B cell (primary cell): ENCODE results near the gene ATP8A2. TPM values are rescaled to one million over a fixed set of nuclear protein-coding genes. Genes with fewer than 3 reads are reported as not detected.
"Not testable (repeated sequence)": the region's sequence is repeated elsewhere in the genome, so short reads cannot be mapped to it uniquely, and the experiment has no call there.

ENCODE experiments used
- ATAC-seq: fragments of 200-7000 bp; cut with Tn5 transposase; one replicate; pipeline ENCODE4 v1.10.0; 2021; ENCODE audit warnings: low read depth, mild to moderate bottlenecking, moderate number of reproducible peaks, moderate library complexity
- CTCF ChIA-PET: fragments of 350-600 bp; sonication (Branson Sonifier 250); formaldehyde crosslinking; loops from one replicate; lab custom pipeline; 2021; ENCODE audit warnings: antibody characterized with exemption, inconsistent platforms; lab: Charles Lee
- POLR2A ChIA-PET: fragments of 350-600 bp; sonication (Branson Sonifier 250); formaldehyde crosslinking; loops from one replicate; lab custom pipeline; 2021; ENCODE audit warnings: antibody characterized with exemption; lab: Charles Lee
- DNase-seq: peaks from one replicate; pipeline ENCODE4 v3.0.0; 2013
- H2AFZ ChIP-seq: 2 replicates; pipeline ENCODE4 v1.6.1; 2012; ENCODE audit warnings: mild to moderate bottlenecking, low read depth, low read length; ENCODE audit not compliant: insufficient read depth, poor library complexity, severe bottlenecking
- H3K27ac ChIP-seq, 2 donors: 1 replicate in 1 of 2; 2 replicates in 1 of 2; pipeline ENCODE4 v1.5.1; 2012 to 2013; ENCODE audit warnings: low read length in 2 of 2, mild to moderate bottlenecking in 2 of 2, moderate library complexity in 1 of 2
- H3K27me3 ChIP-seq, 4 experiments: fragments of 200-600 bp in 1 of 4; sonication (generic) in 1 of 4; replicated peaks in 1 of 4; 1 replicate in 2 of 4; 2 replicates in 2 of 4; pipeline versions ENCODE4 v1.6.1 to v1.7.0; 2013 to 2016; ENCODE audit warnings: low read length in 3 of 4, mild to moderate bottlenecking in 2 of 4, mixed read lengths in 1 of 4, moderate library complexity in 1 of 4; ENCODE audit not compliant: insufficient read depth in 4 of 4, control insufficient read depth in 3 of 4; ENCODE audit errors: control extremely low read depth in 1 of 4
- H3K36me3 ChIP-seq, 2 experiments: replicated peaks in 1 of 2; 1 replicate in 1 of 2; 2 replicates in 1 of 2; pipeline versions ENCODE4 v1.6.1 to v1.7.1; 2013; ENCODE audit warnings: low read length in 1 of 2; ENCODE audit not compliant: insufficient read depth in 2 of 2, control insufficient read depth in 1 of 2; ENCODE audit errors: control extremely low read depth in 1 of 2, extremely low read depth in 1 of 2
- H3K4me1 ChIP-seq, 2 donors: fragments of 200-600 bp in 1 of 2; sonication (generic) in 1 of 2; 1 replicate in 1 of 2; 2 replicates in 1 of 2; pipeline versions ENCODE4 v1.5.1 to v1.6.1; 2013 to 2017; ENCODE audit warnings: low read length in 2 of 2; ENCODE audit not compliant: control insufficient read depth in 2 of 2, insufficient read depth in 2 of 2
- H3K4me2 ChIP-seq: replicated peaks from 2 replicates; pipeline ENCODE3; 2012; ENCODE audit warnings: mild to moderate bottlenecking, low read depth, low read length; ENCODE audit not compliant: poor library complexity, severe bottlenecking
- H3K4me3 ChIP-seq, 5 experiments: fragments of 200-600 bp in 1 of 5; sonication (generic) in 1 of 5; 1 replicate in 3 of 5; 2 replicates in 2 of 5; pipeline versions ENCODE4 v1.5.1 to v1.7.0; 2011 to 2016; ENCODE audit warnings: low read length in 4 of 5, mild to moderate bottlenecking in 4 of 5, low read depth in 2 of 5, control low read depth in 1 of 5, moderate library complexity in 1 of 5; ENCODE audit not compliant: insufficient read depth in 1 of 5; ENCODE audit errors: control extremely low read depth in 1 of 5, extremely low read depth in 1 of 5
- H3K79me2 ChIP-seq: fragments of 200-600 bp; sonication (generic); one replicate; pipeline ENCODE4 v1.6.0; 2016; ENCODE audit warnings: low read length; ENCODE audit not compliant: control insufficient read depth, insufficient read depth
- H3K9ac ChIP-seq: fragments of 200-600 bp; sonication (generic); 2 replicates; pipeline ENCODE4 v1.6.1; 2017; ENCODE audit warnings: mild to moderate bottlenecking, low read length, moderate library complexity
- H3K9me3 ChIP-seq, 3 donors: one replicate each; pipeline versions ENCODE4 v1.6.1 to v1.7.1; 2013; ENCODE audit warnings: low read length in 2 of 3; ENCODE audit not compliant: control insufficient read depth in 2 of 3, insufficient read depth in 1 of 3; ENCODE audit errors: control extremely low read depth in 1 of 3
- H4K20me1 ChIP-seq: 2 replicates; pipeline ENCODE4 v1.6.0; 2012; ENCODE audit warnings: mild to moderate bottlenecking, low read length; ENCODE audit not compliant: insufficient read depth, control insufficient read depth, poor library complexity, severe bottlenecking
- H3K27ac Mint-ChIP-seq: one replicate; pipeline ENCODE4 v1.8.0; 2021; ENCODE audit warnings: mixed read lengths
- H3K27me3 Mint-ChIP-seq: one replicate; pipeline ENCODE4 v1.8.0; 2021; ENCODE audit warnings: mixed read lengths
- H3K4me1 Mint-ChIP-seq: one replicate; pipeline ENCODE4 v1.8.0; 2021; ENCODE audit warnings: mixed read lengths
- H3K4me3 Mint-ChIP-seq: one replicate; pipeline ENCODE4 v1.8.0; 2021; ENCODE audit warnings: mixed read lengths
- H3K9me3 Mint-ChIP-seq: one replicate; pipeline ENCODE4 v1.8.0; 2022; ENCODE audit warnings: mixed read lengths; ENCODE audit not compliant: insufficient read depth
- CTCF ChIP-seq: fragments of 200-600 bp; IDR thresholded peaks from one replicate; pipeline ENCODE4 v1.8.0; 2022; ENCODE audit warnings: antibody characterized with exemption, mild to moderate bottlenecking
- EZH2 ChIP-seq: IDR thresholded peaks from 2 replicates; pipeline ENCODE4 v1.6.1; 2012; ENCODE audit warnings: borderline replicate concordance, low read depth, mild to moderate bottlenecking, moderate library complexity, low read length; ENCODE audit not compliant: insufficient read depth, poor library complexity, severe bottlenecking
- WGBS: methylation state at CpG from one replicate; pipeline ENCODE4 v1.1.5; 2013; ENCODE audit warnings: missing lambda C conversion rate; ENCODE audit not compliant: insufficient coverage; 5-methylcytosine and 5-hydroxymethylcytosine counted together
- intact Hi-C: fragments of 100-400 bp; cut with micrococcal nuclease; formaldehyde crosslinking; loops from one replicate; pipeline ENCODE4 v1.10.0; 2022
- polyA plus RNA-seq: library from polyadenylated mRNA; depleted of rRNA; stranded (reverse); fragments of >200 nt; gene quantifications from 2 replicates; pipeline ENCODE4 v1.2.3, GENCODE V29; 2012
- total RNA-seq, 2 donors: library from RNA; stranded (reverse); fragments of 120-200 nt in 1 of 2; gene quantifications; 1 replicate in 1 of 2; 2 replicates in 1 of 2; pipeline versions ENCODE4 v1.2.3 to v1.2.4, GENCODE V29; 2013 to 2022

Gene ATP8A2
- total and polyA plus RNA-seq, 2 donors (not counting 1 experiment from before 2014, with no cell fraction given) = not detected

GRCh38 chr13:25771202-25771601, 399.4 kb downstream of the ATP8A2 start:
- ATAC-seq = no peak
- Mint-ChIP-seq H3K9me3 (no peaks in the 10 kb centered on the region), H3K27ac (no peak overlapping the region), H3K4me1 (no peaks in the 10 kb centered on the region), H3K27me3 (no peaks in the 10 kb centered on the region), H3K4me3 (no peak overlapping the region)
- CTCF ChIA-PET = no interaction called here
- POLR2A ChIA-PET = no interaction called here
- H3K27ac ChIP-seq = no peak overlapping the region
- no peak overlapping the region for H3K4me3 ChIP-seq
- peaks cover 0 to 3% (median 0%) of the 10 kb centered on the region in 3 donors for H3K9me3 ChIP-seq
- no peaks in the 10 kb centered on the region for H3K79me2 ChIP-seq
- H4K20me1 ChIP-seq = no peaks in the 10 kb centered on the region
- no peak overlapping the region for H3K4me2 ChIP-seq
- no peaks in the 10 kb centered on the region for H3K4me1 ChIP-seq
- 66% methylated on average over 4 of the region's 5 CpGs for WGBS
- H2AFZ ChIP-seq = no peak overlapping the region
- H3K27me3 ChIP-seq = no peaks in the 10 kb centered on the region
- intact Hi-C loops = no loop called here
- DNase-seq = no peak
- TF ChIP-seq CTCF = no peak
- TF ChIP-seq EZH2 = no peak
- H3K36me3 ChIP-seq = no peaks in the 10 kb centered on the region
- H3K9ac ChIP-seq = no peak overlapping the region

GRCh38 chr13:25771641-25772478, 400.1 kb downstream of the ATP8A2 start:
- Histone ChIP-seq H2AFZ (no peak overlapping the region), H4K20me1 (no peaks in the 10 kb centered on the region), H3K4me2 (no peak overlapping the region), H3K27me3 (no peaks in the 10 kb centered on the region), H3K36me3 (no peaks in the 10 kb centered on the region), H3K9me3 (peaks cover 0 to 3% (median 0%) of the 10 kb centered on the region in 3 donors), H3K27ac (no peak overlapping the region), H3K4me3 (no peak overlapping the region), H3K79me2 (no peaks in the 10 kb centered on the region), H3K4me1 (no peaks in the 10 kb centered on the region), H3K9ac (no peak overlapping the region)
- intact Hi-C loops = no loop called here
- TF ChIP-seq CTCF (no peak), EZH2 (no peak)
- Mint-ChIP-seq H3K4me1 (no peaks in the 10 kb centered on the region), H3K27ac (no peak overlapping the region), H3K27me3 (peaks cover 4% of the 10 kb centered on the region), H3K9me3 (no peaks in the 10 kb centered on the region), H3K4me3 (no peak overlapping the region)
- ChIA-PET POLR2A (no interaction called here), CTCF (no interaction called here)
- no peak for DNase-seq
- ATAC-seq = no peak
- WGBS = 91% methylated on average over 11 of the region's 13 CpGs

GRCh38 chr13:25772534-25772933, 400.8 kb downstream of the ATP8A2 start:
- H3K36me3 ChIP-seq, H3K4me2 ChIP-seq, H3K27me3 ChIP-seq, H3K4me3 ChIP-seq, H3K27ac ChIP-seq, intact Hi-C loops, H3K4me1 ChIP-seq, CTCF ChIA-PET, H4K20me1 ChIP-seq, H3K27ac Mint-ChIP-seq, H3K9ac ChIP-seq, H3K79me2 ChIP-seq, H3K9me3 Mint-ChIP-seq, ATAC-seq, H2AFZ ChIP-seq, H3K9me3 ChIP-seq, H3K4me1 Mint-ChIP-seq, H3K4me3 Mint-ChIP-seq, DNase-seq, POLR2A ChIA-PET, H3K27me3 Mint-ChIP-seq: not testable (repeated sequence)
- WGBS = 96% methylated on average over 4 of the region's 8 CpGs
